ENCODE results near the gene XRCC4. TPM values are rescaled to one million over a fixed set of nuclear protein-coding genes. Genes with fewer than 3 reads are reported as not detected.

XRCC4 gene
- total and polyA plus RNA-seq, 9 of the 15 experiments (the other 6 are each of a cell fraction or from before 2014, with no cell fraction given), result 13.6 to 61.6 (median 22.4) TPM

- Histone ChIP-seq H3K36me3 (ENCODE audit: control insufficient read depth, insufficient read depth, low read length) (no peaks in the 10 kb centered on the region), H3K27ac (ENCODE audit: extremely low read depth, low read depth, low read length) (no peak overlapping the region), H4K20me1 (replicated peaks; ENCODE audit: control insufficient read depth, insufficient read depth, low read length) (no peaks in the 10 kb centered on the region), H2AFZ (ENCODE audit: low read depth, low read length) (no peak overlapping the region), H3K4me2 (ENCODE audit: insufficient read depth, low read length) (no peak overlapping the region), H3K9me1 (ENCODE audit: control insufficient read depth, insufficient read depth, low read length) (no peaks in the 10 kb centered on the region), H3K9me3 (replicated peaks; ENCODE audit: control insufficient read depth, insufficient read depth, low read depth, low read length) (no peaks in the 10 kb centered on the region), H3K27me3 (ENCODE audit: control insufficient read depth in 2 of 2, insufficient read depth in 2 of 2, low read length in 2 of 2) (no peaks in the 10 kb centered on the region), H3K9ac (ENCODE audit: insufficient read depth in 1 of 2, low read depth in 2 of 2, low read length in 2 of 2) (no peak overlapping the region), H3K4me1 (replicated peaks in 1 of 2; ENCODE audit: control insufficient read depth in 2 of 2, insufficient read depth in 2 of 2, low read length in 2 of 2) (no peaks in the 10 kb centered on the region), H3K4me3 (no peak overlapping the region), H3K79me2 (ENCODE audit: control insufficient read depth, insufficient read depth, low read length) (no peaks in the 10 kb centered on the region)
- intact Hi-C loops (cut with micrococcal nuclease), result no loop called here
- TF ChIP-seq ZNF764 (CRISPR knock-in tag; IDR thresholded peaks at IDR 0.05; ENCODE audit: low read depth) (no peak), DNMT1 (IDR thresholded peaks at IDR 0.05) (no peak), NFE2L1 (tag; IDR thresholded peaks at IDR 0.05; ENCODE audit: borderline replicate concordance, low read depth) (no peak), ZNF584 (CRISPR knock-in tag; IDR thresholded peaks at IDR 0.05; ENCODE audit: low read depth) (no peak), ZNF77 (CRISPR knock-in tag; IDR thresholded peaks at IDR 0.05) (no peak), KAT8 (IDR thresholded peaks at IDR 0.05; ENCODE audit: low read depth) (no peak), SMAD2 (IDR thresholded peaks at IDR 0.05; ENCODE audit: low read depth, low read length) (no peak), XRCC4 (IDR thresholded peaks at IDR 0.05; ENCODE audit: extremely low read depth, insufficient read depth, insufficient read length) (no peak), ZNF133 (CRISPR knock-in tag; IDR thresholded peaks at IDR 0.05) (no peak), PTBP1 (IDR thresholded peaks at IDR 0.05; ENCODE audit: low read depth, low read length) (no peak), MXI1 (IDR thresholded peaks at IDR 0.05; ENCODE audit: low read depth, low read length) (no peak), ZNF695 (CRISPR knock-in tag; IDR thresholded peaks at IDR 0.05) (no peak)
- CTCF ChIA-PET (ENCODE audit: low intra/inter-chr PET ratio), result no interaction called here
- POLR2A ChIA-PET, result no interaction called here
- DNase-seq (ENCODE audit: extremely low read depth in 1 of 4, low spot score in 3 of 4) (no peak), FAIRE-seq (no peak), ATAC-seq (no peak)
- 28% methylated on average over 2 of the region's 3 CpGs for WGBS (ENCODE audit: insufficient coverage, low coverage, missing lambda C conversion rate)
- in situ Hi-C loops (cut with MboI), result no loop called here
- BruUV-seq (replicated peaks), result no TSS peak
These were observed 206.4 kb downstream of the XRCC4 start for GRCh38 chr5:83283761-83284160.
